Activated naive CD8-positive, alpha-beta T cell treated with anti-CD3 and anti-CD28 coated beads, Interleukin-2, amount 10 ng/mL, durations not matched to agents 7 days and 5 days (primary cell): ENCODE data around the gene PRRG2. TPM values are rescaled to one million over a fixed set of nuclear protein-coding genes. Genes with fewer than 3 reads are reported as not detected.
A peak's percentile ranks its signal among the peaks of the same experiment; 100 is the strongest.
"Not testable (repeated sequence)": the region's sequence is repeated elsewhere in the genome, so short reads cannot be mapped to it uniquely, and the experiment has no call there.

Source experiments
- ATAC-seq: fragments of 150-1000 bp; cut with Tn5 transposase; one replicate; pipeline ENCODE4 v1.10.0; 2021; ENCODE audit warnings: low read depth, moderate library complexity
- POLR2A ChIA-PET: fragments of 350-600 bp; sonication (Branson Sonifier 250); formaldehyde crosslinking; loops from one replicate; lab custom pipeline; 2021; ENCODE audit warnings: antibody characterized with exemption; lab: Charles Lee
- DNase-seq: peaks from one replicate; pipeline ENCODE4 v3.0.0; 2021
- H3K27ac Mint-ChIP-seq: one replicate; pipeline ENCODE4 v1.8.0; 2022; ENCODE audit warnings: mild to moderate bottlenecking, mixed read lengths
- H3K27me3 Mint-ChIP-seq: one replicate; pipeline ENCODE4 v1.8.0; 2022; ENCODE audit warnings: mild to moderate bottlenecking, moderate library complexity, mixed read lengths
- H3K36me3 Mint-ChIP-seq: one replicate; pipeline ENCODE4 v1.8.0; 2021; ENCODE audit warnings: mild to moderate bottlenecking, mixed read lengths
- H3K4me1 Mint-ChIP-seq: one replicate; pipeline ENCODE4 v1.8.0; 2021; ENCODE audit warnings: mixed read lengths
- H3K4me3 Mint-ChIP-seq: one replicate; pipeline ENCODE4 v1.8.0; 2022; ENCODE audit warnings: mild to moderate bottlenecking, moderate library complexity, mixed read lengths
- H3K9me3 Mint-ChIP-seq: one replicate; pipeline ENCODE4 v1.8.0; 2021; ENCODE audit warnings: mixed read lengths
- total RNA-seq, 2 experiments: library from RNA; stranded (reverse); gene quantifications; one replicate each; pipeline ENCODE4 v1.2.3, GENCODE V29; 2021

The PRRG2 gene
- total RNA-seq, 2 experiments from 2014 or later, result 1.5 to 2.3 TPM

DNA sequence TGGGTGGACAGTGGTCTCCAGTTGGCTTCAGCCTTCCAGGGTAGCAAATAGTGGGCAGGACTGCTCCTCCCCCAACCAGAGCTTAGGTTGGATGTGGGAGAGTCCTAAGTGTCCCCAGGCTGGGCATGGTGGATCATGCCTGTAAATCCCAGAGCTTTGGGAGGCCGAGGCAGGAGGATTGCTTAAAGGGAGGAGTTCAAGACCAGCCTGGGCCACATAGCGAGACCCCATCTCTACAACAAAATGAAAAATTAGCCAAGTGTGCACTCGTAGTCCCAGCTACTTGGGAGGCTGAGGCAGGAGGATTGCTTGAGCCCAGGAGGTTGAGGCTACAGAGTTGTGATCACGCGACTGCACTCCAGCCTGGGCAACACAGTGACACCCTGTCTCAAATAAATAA, 51.5 kb downstream of the PRRG2 start:
- no peaks in the 10 kb centered on the region for H3K9me3 Mint-ChIP-seq
- POLR2A ChIA-PET, result no interaction called here
- H3K27me3 Mint-ChIP-seq, result peaks cover 2% of the 10 kb centered on the region
- DNase-seq (no peak), ATAC-seq (no peak)
- no peak overlapping the region for H3K27ac Mint-ChIP-seq
- no peak overlapping the region for H3K4me3 Mint-ChIP-seq
- peaks cover 8% of the 10 kb centered on the region for H3K36me3 Mint-ChIP-seq
- H3K4me1 Mint-ChIP-seq, result no peaks in the 10 kb centered on the region

- ATAC-seq, H3K9me3 Mint-ChIP-seq, H3K4me3 Mint-ChIP-seq, H3K36me3 Mint-ChIP-seq, H3K27me3 Mint-ChIP-seq, DNase-seq, H3K4me1 Mint-ChIP-seq, POLR2A ChIA-PET, H3K27ac Mint-ChIP-seq: not testable (repeated sequence)
These were observed 52.2 kb downstream of the PRRG2 start for GRCh38 chr19:49633273-49633672.

DNA sequence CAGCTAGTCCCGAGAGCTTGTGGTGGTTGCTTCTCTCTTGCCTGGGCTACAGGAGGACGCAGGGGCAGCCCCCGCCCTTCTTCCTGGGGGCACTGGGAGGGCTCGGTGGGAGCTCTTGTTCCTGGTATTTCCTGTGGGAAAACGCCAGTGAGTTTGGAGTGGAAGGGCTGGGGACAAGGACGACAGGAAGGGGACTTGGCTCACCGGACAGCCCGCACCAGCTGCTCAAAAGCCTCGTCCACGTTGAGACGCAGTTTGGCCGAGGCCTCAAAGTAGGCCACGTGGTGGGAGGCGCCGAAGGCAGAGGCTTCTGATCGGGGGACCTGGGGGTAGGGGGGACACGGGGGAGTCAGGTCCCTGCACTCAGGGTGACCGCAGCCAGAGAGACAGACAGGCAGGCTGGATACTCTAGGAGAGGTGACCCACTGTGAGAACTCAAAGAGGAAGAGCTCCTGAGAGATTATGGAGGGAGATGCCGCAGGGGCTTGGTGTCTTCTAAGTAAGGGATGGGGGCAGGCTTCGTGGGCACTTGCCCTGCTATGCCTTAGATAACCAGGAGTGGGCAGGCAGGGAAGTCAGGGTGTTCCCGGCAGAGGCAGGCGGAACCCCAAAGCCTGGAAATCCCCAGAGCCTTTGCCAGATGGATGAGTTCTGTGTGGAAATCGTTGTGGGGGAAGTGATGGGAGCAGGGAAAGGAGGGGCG, 54.6 kb downstream of the PRRG2 start:
- H3K4me1 Mint-ChIP-seq, result peaks cover 17% of the 10 kb centered on the region
- no peaks in the 10 kb centered on the region for H3K36me3 Mint-ChIP-seq
- no peak overlapping the region for H3K4me3 Mint-ChIP-seq

DNA sequence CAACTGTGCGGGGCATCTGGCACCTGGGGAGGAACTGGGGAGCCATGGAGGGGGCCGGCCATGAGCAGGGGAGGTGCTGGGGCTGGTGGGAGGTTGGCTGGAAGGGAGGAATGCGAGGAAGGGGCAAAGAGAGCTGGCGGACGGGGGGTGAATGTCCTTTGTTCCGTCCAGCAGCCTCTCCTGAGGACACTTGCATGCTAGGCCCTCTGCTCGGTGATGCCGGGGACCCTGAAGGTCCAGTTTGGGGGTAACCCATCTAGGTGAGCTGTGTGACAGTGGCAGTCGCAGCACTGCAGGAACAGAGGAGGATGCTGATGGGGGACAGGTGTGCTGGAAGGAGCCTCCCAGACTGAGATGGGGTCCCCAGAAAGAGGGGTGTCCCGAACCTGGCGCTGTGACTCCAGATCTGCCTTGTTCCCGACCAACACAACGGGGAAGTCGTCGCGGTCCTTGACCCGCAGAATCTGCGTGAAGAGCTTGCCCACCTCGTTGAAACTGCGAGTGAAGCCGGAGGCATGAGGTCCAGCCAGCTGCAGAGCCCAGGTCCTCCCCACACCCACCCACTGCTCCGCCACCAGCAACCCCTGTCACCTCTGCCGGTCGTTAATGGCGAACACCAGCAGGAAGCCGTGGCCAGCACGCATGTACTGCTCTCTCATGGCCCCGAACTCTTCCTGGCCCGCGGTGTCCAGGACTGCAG, 55.3 kb downstream of the PRRG2 start:
- ATAC-seq (no peak), DNase-seq (no peak)
- no peaks in the 10 kb centered on the region for H3K9me3 Mint-ChIP-seq
- H3K4me3 Mint-ChIP-seq, result no peak overlapping the region
- POLR2A ChIA-PET, result no interaction called here
- H3K27me3 Mint-ChIP-seq, result peaks cover 18% of the 10 kb centered on the region
- H3K27ac Mint-ChIP-seq, result no peak overlapping the region
- H3K4me1 Mint-ChIP-seq, result peaks cover 21% of the 10 kb centered on the region
- no peaks in the 10 kb centered on the region for H3K36me3 Mint-ChIP-seq

More for the DNA sequence above, 54.6 kb downstream of the PRRG2 start:
- Mint-ChIP-seq H3K27ac (no peak overlapping the region), H3K27me3 (peaks cover 18% of the 10 kb centered on the region), H3K9me3 (no peaks in the 10 kb centered on the region)
- DNase-seq (no peak), ATAC-seq (no peak)
- POLR2A ChIA-PET, result no interaction called here

DNA sequence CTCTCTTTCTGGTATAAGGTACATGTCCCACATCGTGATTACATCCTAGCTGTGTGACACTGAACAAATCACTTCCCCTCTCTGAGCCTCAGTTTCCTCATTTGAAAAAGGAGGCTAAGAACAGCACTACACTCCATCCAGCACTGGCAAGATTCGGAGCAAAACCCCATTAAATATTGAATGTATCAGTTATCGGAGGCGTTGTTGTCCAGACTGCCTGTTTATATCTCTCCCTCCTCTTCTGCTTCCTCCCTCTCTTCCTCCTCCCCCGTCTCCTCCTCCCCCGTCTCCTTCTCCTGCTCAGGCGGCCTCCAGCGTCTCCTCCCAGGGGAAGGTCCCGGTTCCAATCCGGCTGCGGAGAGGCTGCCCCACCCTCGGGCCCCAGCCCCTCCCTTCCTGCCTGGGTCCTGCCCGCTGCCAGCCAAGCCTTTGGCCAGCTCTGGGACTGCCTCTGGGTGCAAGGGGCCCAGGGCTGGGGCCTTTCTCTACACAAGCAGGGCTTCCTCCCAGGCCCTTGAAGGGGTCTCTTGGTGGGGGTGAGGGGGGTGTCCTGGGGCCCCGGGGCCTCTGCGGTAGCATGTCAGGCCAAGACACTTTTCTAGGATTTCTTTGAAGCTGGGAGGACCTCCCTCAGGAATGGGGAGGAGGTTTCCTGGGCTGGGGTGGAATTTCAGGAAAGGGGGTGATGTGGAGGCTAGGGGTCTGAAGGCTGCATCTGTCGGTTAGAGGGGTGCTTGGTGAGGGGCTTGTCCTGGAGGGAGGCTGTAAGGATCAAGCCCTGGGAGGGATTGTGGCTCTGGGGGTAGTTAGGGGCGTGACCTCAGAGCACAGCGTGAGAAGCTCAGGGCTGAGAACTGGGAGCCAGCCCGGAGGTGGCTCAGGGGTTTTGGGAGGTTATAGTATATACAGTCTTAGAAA, 57.0 kb downstream of the PRRG2 start:
- Mint-ChIP-seq H3K4me1 (peaks cover 29% of the 10 kb centered on the region), H3K4me3 (peak overlapping the region; percentile 68), H3K36me3 (peaks cover 6% of the 10 kb centered on the region), H3K27me3 (peaks cover 18% of the 10 kb centered on the region), H3K9me3 (no peaks in the 10 kb centered on the region), H3K27ac (peak overlapping the region; percentile 45)
- DNase-seq, result no peak
- POLR2A ChIA-PET, result interaction anchor here (0.6 kb wide), 1 partner anchor 126 kb away, joined by 3 read pairs; no protein-coding TSS in a partner anchor
- ATAC-seq, result no peak

- Mint-ChIP-seq H3K36me3 (peaks cover 6% of the 10 kb centered on the region), H3K4me1 (peaks cover 42% of the 10 kb centered on the region), H3K9me3 (no peaks in the 10 kb centered on the region), H3K4me3 (peak overlapping the region; percentile 94), H3K27me3 (peaks cover 18% of the 10 kb centered on the region), H3K27ac (peak overlapping the region; percentile 79)
- no peak for DNase-seq
- POLR2A ChIA-PET, result interaction anchor here (0.6 to 6.5 kb wide), 16 partner anchors 9 to 646 kb away, joined by 3 to 68 read pairs (median 3); partner anchors contain the start of genes BCL2L12, GYS1, IRF3 and NOSIP
- ATAC-seq, result no peak
These were observed 58.4 kb downstream of the PRRG2 start for GRCh38 chr19:49639401-49640112.

DNA sequence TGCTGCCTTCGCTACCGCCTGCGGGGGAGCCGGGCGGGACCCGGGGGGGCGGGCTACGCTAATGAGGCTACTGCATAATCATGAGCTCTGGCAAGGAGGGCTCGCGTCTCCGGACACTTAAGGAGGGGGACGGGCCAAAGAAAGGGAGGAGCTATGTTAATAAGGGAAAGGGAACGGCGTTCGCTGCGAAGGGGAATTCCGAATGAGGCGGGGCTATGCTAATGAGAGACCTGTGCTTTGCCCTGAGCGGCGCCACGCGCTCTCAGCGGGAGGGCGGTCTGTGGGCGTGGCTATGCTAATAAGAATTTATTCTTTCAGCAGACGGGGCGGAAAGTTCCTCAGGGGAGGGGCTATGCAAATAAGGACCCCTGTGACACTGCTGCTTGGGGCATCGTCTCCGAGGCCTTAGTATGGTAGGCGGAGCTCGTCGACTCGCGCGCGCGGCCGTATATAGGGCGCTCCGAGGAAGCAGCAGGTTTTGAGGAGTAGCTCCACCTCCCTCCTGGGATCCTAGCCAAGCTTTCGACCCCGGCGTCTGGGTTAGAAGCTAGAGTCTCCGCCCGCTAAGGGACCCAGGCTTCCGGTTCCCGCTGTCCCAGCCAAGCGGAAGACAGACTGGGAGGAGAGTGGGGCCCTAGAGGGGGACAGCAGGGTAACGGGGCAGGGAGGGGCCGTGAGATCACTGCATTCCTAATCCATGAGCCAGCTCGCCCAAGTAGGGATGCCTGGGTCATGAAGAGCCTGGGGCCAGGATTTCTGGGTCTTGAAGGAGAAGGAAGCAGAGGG, 59.2 kb downstream of the PRRG2 start, which contains the start of gene RRAS:
Gene RRAS (minus strand): TSS at position 31 of the 786 bp plus-strand sequence. CDS start 45 bp downstream, outside the sequence.
- H3K4me1 Mint-ChIP-seq, result peaks cover 44% of the 10 kb centered on the region
- peak; percentile 96 for DNase-seq
- peak within 1 kb of the TSS; percentile 94 for H3K4me3 Mint-ChIP-seq
- no peaks in the 10 kb centered on the region for H3K9me3 Mint-ChIP-seq
- peaks cover 18% of the 10 kb centered on the region for H3K27me3 Mint-ChIP-seq
- peak within 1 kb of the TSS; percentile 98 for H3K27ac Mint-ChIP-seq
- peak; percentile 73 for ATAC-seq
- H3K36me3 Mint-ChIP-seq, result peaks cover 6% of the 10 kb centered on the region
- POLR2A ChIA-PET, result interaction anchor here (0.5 to 6.5 kb wide), 18 partner anchors 9 to 647 kb away, joined by 3 to 68 read pairs (median 3); partner anchors contain the start of genes BCL2L12, GYS1, IRF3 and NOSIP

Other genes starting within 250 kb of the PRRG2 start
- gene CD37, start 245.9 kb upstream of the PRRG2 start, total RNA-seq, result 100 to 1,000 TPM; 246 to 258 TPM
- gene TEAD2, start 218.9 kb upstream of the PRRG2 start, total RNA-seq, result not detected
- gene DKKL1, start 217.4 kb upstream of the PRRG2 start, total RNA-seq, result not detected
- not detected for gene KASH5, start 193.1 kb upstream of the PRRG2 start, total RNA-seq
- gene PTH2, start 157.9 kb upstream of the PRRG2 start, total RNA-seq, result not detected
- not detected for gene GFY, start 155.9 kb upstream of the PRRG2 start, total RNA-seq
- gene SLC17A7, start 139.8 kb upstream of the PRRG2 start, total RNA-seq, result under 1 TPM; 0.14 to 0.25 TPM
- gene PIH1D1, start 129.5 kb upstream of the PRRG2 start, total RNA-seq, result 100 to 1,000 TPM; 143 to 148 TPM
- gene ALDH16A1, start 128.1 kb upstream of the PRRG2 start, total RNA-seq, result 10 to 100 TPM; 41.8 to 42.9 TPM
- gene FLT3LG, start 107.1 kb upstream of the PRRG2 start, total RNA-seq, result 100 to 1,000 TPM; 250 to 282 TPM
- 1,000 to 10,000 TPM; 2,936 to 3,173 TPM for gene RPL13A, start 93.7 kb upstream of the PRRG2 start, total RNA-seq
- 1,000 to 10,000 TPM; 2,412 to 2,445 TPM for gene RPS11, start 84.9 kb upstream of the PRRG2 start, total RNA-seq
- 10 to 100 TPM; 19.8 to 24.4 TPM for gene FCGRT, start 68.7 kb upstream of the PRRG2 start, total RNA-seq
- gene RCN3, start 53.3 kb upstream of the PRRG2 start, total RNA-seq, result 1 to 10 TPM; 1.6 to 2.4 TPM
- 100 to 1,000 TPM; 122 to 125 TPM for gene NOSIP, start 760 bp upstream of the PRRG2 start, total RNA-seq
- 10 to 100 TPM; 49.7 TPM for gene PRR12, start 9.9 kb downstream of the PRRG2 start, total RNA-seq
- gene RRAS, start 58.8 kb downstream of the PRRG2 start, total RNA-seq, result 10 to 100 TPM; 12.3 to 14.9 TPM
- 10 to 100 TPM; 64.7 to 66.9 TPM for gene SCAF1, start 60.9 kb downstream of the PRRG2 start, total RNA-seq
- 100 to 1,000 TPM; 198 to 205 TPM for gene IRF3, start 84.5 kb downstream of the PRRG2 start, total RNA-seq
- 10 to 100 TPM; 63.4 to 71.3 TPM for gene BCL2L12, start 84.6 kb downstream of the PRRG2 start, total RNA-seq
- gene PRMT1, start 96.0 kb downstream of the PRRG2 start, total RNA-seq, result 100 to 1,000 TPM; 118 to 123 TPM
- 1 to 10 TPM; 4.1 to 4.3 TPM for gene ADM5, start 108.3 kb downstream of the PRRG2 start, total RNA-seq
- gene CPT1C, start 109.8 kb downstream of the PRRG2 start, total RNA-seq, result 1 to 10 TPM; 2.1 to 4.1 TPM
- gene TSKS, start 182.0 kb downstream of the PRRG2 start, total RNA-seq, result 1 to 10 TPM; 2.0 to 2.4 TPM
- 10 to 100 TPM; 81.6 to 87.7 TPM for gene AP2A1, start 185.7 kb downstream of the PRRG2 start, total RNA-seq
- gene FUZ, start 232.0 kb downstream of the PRRG2 start, total RNA-seq, result 10 to 100 TPM; 30.0 to 31.3 TPM
- 10 to 100 TPM; 60.4 to 66.3 TPM for gene MED25, start 237.0 kb downstream of the PRRG2 start, total RNA-seq